HG03064 (cell line): ENCODE results near the gene KIAA0753.
"Not testable (repeated sequence)": the region's sequence is repeated elsewhere in the genome, so short reads cannot be mapped to it uniquely, and the experiment has no call there.

Experiments
- ATAC-seq: cut with Tn5 transposase; IDR thresholded peaks from one replicate; pipeline ENCODE4 v1.9.1; 2021; ENCODE audit warnings: low read depth; ENCODE audit not compliant: unreplicated experiment

KIAA0753 gene

GRCh38 chr17:6603744-6604325 lies 36.7 kb downstream of the KIAA0753 start:
- no peak for ATAC-seq

- no peak for ATAC-seq
Measured at GRCh38 chr17:6602141-6602540, 38.4 kb downstream of the KIAA0753 start.

- ATAC-seq, result no peak
Measured at GRCh38 chr17:6599364-6599763, 41.1 kb downstream of the KIAA0753 start.

GRCh38 chr17:6597727-6598126 lies 42.8 kb downstream of the KIAA0753 start:
- no peak for ATAC-seq

GRCh38 chr17:6596941-6597340 lies 43.6 kb downstream of the KIAA0753 start:
- ATAC-seq, result no peak

- no peak for ATAC-seq
Measured at GRCh38 chr17:6596511-6596910, 44.0 kb downstream of the KIAA0753 start.

GRCh38 chr17:6596081-6596480 lies 44.4 kb downstream of the KIAA0753 start:
- no peak for ATAC-seq

- ATAC-seq, result not testable (repeated sequence)
Measured at GRCh38 chr17:6593371-6593770, 47.1 kb downstream of the KIAA0753 start.

GRCh38 chr17:6592173-6592572 lies 48.3 kb downstream of the KIAA0753 start:
- ATAC-seq, result no peak

- ATAC-seq, result no peak
Measured at GRCh38 chr17:6591599-6592158, 48.8 kb downstream of the KIAA0753 start.

GRCh38 chr17:6589266-6589946 lies 51.1 kb downstream of the KIAA0753 start:
- ATAC-seq, result no peak

- no peak for ATAC-seq
Measured at GRCh38 chr17:6588165-6588564, 52.3 kb downstream of the KIAA0753 start.

- no peak for ATAC-seq
Measured at GRCh38 chr17:6587310-6587709, 53.2 kb downstream of the KIAA0753 start.

GRCh38 chr17:6583411-6583810 lies 57.1 kb downstream of the KIAA0753 start:
- no peak for ATAC-seq

GRCh38 chr17:6580625-6581024 lies 59.9 kb downstream of the KIAA0753 start:
- ATAC-seq, result no peak

- ATAC-seq, result no peak
Measured at GRCh38 chr17:6578491-6578890, 62.0 kb downstream of the KIAA0753 start.

GRCh38 chr17:6577686-6578263 lies 62.7 kb downstream of the KIAA0753 start:
- ATAC-seq, result no peak

- ATAC-seq, result no peak
Measured at GRCh38 chr17:6576038-6576785, 64.3 kb downstream of the KIAA0753 start.

GRCh38 chr17:6575596-6575988 lies 64.9 kb downstream of the KIAA0753 start:
- ATAC-seq, result no peak

GRCh38 chr17:6574687-6575595 lies 65.6 kb downstream of the KIAA0753 start:
- ATAC-seq, result no peak
